Measurements from ENCODE around the gene ANKRD6. TPM values are rescaled to one million over a fixed set of nuclear protein-coding genes. Genes with fewer than 3 reads are reported as not detected.

ANKRD6 gene
- total and polyA plus RNA-seq, 2 donors (not counting 1 experiment from before 2014, with no cell fraction given) = 3.8 to 10.5 TPM

- intact Hi-C loops (cut with micrococcal nuclease) = no loop called here
- Histone ChIP-seq H3K9ac (ENCODE audit: low read length) (no peak overlapping the region), H2AFZ (ENCODE audit: insufficient read depth, low read depth, low read length, poor library complexity, severe bottlenecking) (no peak overlapping the region), H3K4me2 (replicated peaks; ENCODE audit: low read depth, low read length, poor library complexity, severe bottlenecking) (no peak overlapping the region), H3K4me3 (ENCODE audit: control extremely low read depth in 1 of 5, extremely low read depth in 1 of 5, insufficient read depth in 1 of 5, low read depth in 2 of 5, low read length in 4 of 5) (no peak overlapping the region), H3K27ac (ENCODE audit: low read length in 2 of 2) (no peak overlapping the region), H4K20me1 (ENCODE audit: control insufficient read depth, insufficient read depth, low read length, poor library complexity, severe bottlenecking) (no peaks in the 10 kb centered on the region), H3K4me1 (ENCODE audit: control insufficient read depth in 2 of 2, insufficient read depth in 2 of 2, low read length in 2 of 2) (no peaks in the 10 kb centered on the region), H3K9me3 (ENCODE audit: control extremely low read depth in 1 of 3, control insufficient read depth in 2 of 3, insufficient read depth in 1 of 3, low read length in 2 of 3) (no peaks in the 10 kb centered on the region), H3K36me3 (replicated peaks in 1 of 2; ENCODE audit: control extremely low read depth in 1 of 2, control insufficient read depth in 1 of 2, extremely low read depth in 1 of 2, insufficient read depth in 2 of 2, low read length in 1 of 2) (no peaks in the 10 kb centered on the region), H3K79me2 (ENCODE audit: control insufficient read depth, insufficient read depth, low read length) (no peaks in the 10 kb centered on the region), H3K27me3 (replicated peaks in 1 of 4; ENCODE audit: control extremely low read depth in 1 of 4, control insufficient read depth in 3 of 4, insufficient read depth in 4 of 4, low read length in 3 of 4) (no peaks in the 10 kb centered on the region)
- H3K9me3 Mint-ChIP-seq (ENCODE audit: insufficient read depth) = no peaks in the 10 kb centered on the region
- CTCF ChIA-PET = no interaction called here
- 92% methylated on average over 3 of the region's 3 CpGs for WGBS (ENCODE audit: insufficient coverage)
- H3K4me3 Mint-ChIP-seq = no peak overlapping the region
- no peak for DNase-seq
- no peaks in the 10 kb centered on the region for H3K27me3 Mint-ChIP-seq
- H3K4me1 Mint-ChIP-seq = no peaks in the 10 kb centered on the region
- no peak overlapping the region for H3K27ac Mint-ChIP-seq
- TF ChIP-seq CTCF (IDR thresholded peaks at IDR 0.05) (no peak), EZH2 (IDR thresholded peaks at IDR 0.05; ENCODE audit: borderline replicate concordance, insufficient read depth, low read depth, low read length, poor library complexity, severe bottlenecking) (no peak)
- no peak for ATAC-seq (ENCODE audit: low read depth)
- POLR2A ChIA-PET = no interaction called here
Observed at GRCh38 chr6:89485320-89485719, 52.4 kb downstream of the ANKRD6 start.

- Histone ChIP-seq H2AFZ (ENCODE audit: insufficient read depth, low read depth, low read length, poor library complexity, severe bottlenecking) (no peak overlapping the region), H3K27ac (ENCODE audit: low read length in 2 of 2) (no peak overlapping the region), H4K20me1 (ENCODE audit: control insufficient read depth, insufficient read depth, low read length, poor library complexity, severe bottlenecking) (no peaks in the 10 kb centered on the region), H3K36me3 (replicated peaks in 1 of 2; ENCODE audit: control extremely low read depth in 1 of 2, control insufficient read depth in 1 of 2, extremely low read depth in 1 of 2, insufficient read depth in 2 of 2, low read length in 1 of 2) (no peaks in the 10 kb centered on the region), H3K9ac (ENCODE audit: low read length) (no peak overlapping the region), H3K4me3 (ENCODE audit: control extremely low read depth in 1 of 5, extremely low read depth in 1 of 5, insufficient read depth in 1 of 5, low read depth in 2 of 5, low read length in 4 of 5) (no peak overlapping the region), H3K79me2 (ENCODE audit: control insufficient read depth, insufficient read depth, low read length) (no peaks in the 10 kb centered on the region), H3K4me2 (replicated peaks; ENCODE audit: low read depth, low read length, poor library complexity, severe bottlenecking) (no peak overlapping the region), H3K4me1 (ENCODE audit: control insufficient read depth in 2 of 2, insufficient read depth in 2 of 2, low read length in 2 of 2) (no peaks in the 10 kb centered on the region), H3K9me3 (ENCODE audit: control extremely low read depth in 1 of 3, control insufficient read depth in 2 of 3, insufficient read depth in 1 of 3, low read length in 2 of 3) (no peaks in the 10 kb centered on the region), H3K27me3 (replicated peaks in 1 of 4; ENCODE audit: control extremely low read depth in 1 of 4, control insufficient read depth in 3 of 4, insufficient read depth in 4 of 4, low read length in 3 of 4) (no peaks in the 10 kb centered on the region)
- Mint-ChIP-seq H3K4me3 (no peak overlapping the region), H3K27me3 (no peaks in the 10 kb centered on the region), H3K4me1 (no peaks in the 10 kb centered on the region), H3K9me3 (ENCODE audit: insufficient read depth) (no peaks in the 10 kb centered on the region), H3K27ac (no peak overlapping the region)
- WGBS (ENCODE audit: insufficient coverage) = 64% methylated on average over 1 of the region's 1 CpG
- ChIA-PET POLR2A (no interaction called here), CTCF (no interaction called here)
- ATAC-seq (ENCODE audit: low read depth) (no peak), DNase-seq (no peak)
- TF ChIP-seq EZH2 (IDR thresholded peaks at IDR 0.05; ENCODE audit: borderline replicate concordance, insufficient read depth, low read depth, low read length, poor library complexity, severe bottlenecking) = no peak
- no peak for TF ChIP-seq CTCF (IDR thresholded peaks at IDR 0.05)
- intact Hi-C loops (cut with micrococcal nuclease) = no loop called here
Observed at GRCh38 chr6:89487864-89488263, 54.9 kb downstream of the ANKRD6 start.

Measured in B cell (primary cell).